BLaER1 (cell line): ENCODE results near the gene KLHL30.
"Not testable (repeated sequence)": the region's sequence is repeated elsewhere in the genome, so short reads cannot be mapped to it uniquely, and the experiment has no call there.

Source experiments
- H3K27ac ChIP-seq: shearing (Covaris generic); formaldehyde crosslinking; 2 replicates; pipeline ENCODE4 v1.8.1; 2022
- H3K27me3 ChIP-seq: shearing (Covaris generic); formaldehyde crosslinking; 2 replicates; pipeline ENCODE4 v1.8.1; 2022
- H3K36me3 ChIP-seq: shearing (Covaris generic); formaldehyde crosslinking; 2 replicates; pipeline ENCODE4 v1.8.1; 2022
- H3K4me1 ChIP-seq: shearing (Covaris generic); formaldehyde crosslinking; 2 replicates; pipeline ENCODE4 v1.8.1; 2022
- H3K4me2 ChIP-seq: shearing (Covaris generic); formaldehyde crosslinking; 2 replicates; pipeline ENCODE4 v1.8.1; 2022
- H3K4me3 ChIP-seq: shearing (Covaris generic); formaldehyde crosslinking; 2 replicates; pipeline ENCODE4 v1.8.1; 2022
- H3K9ac ChIP-seq: shearing (Covaris generic); formaldehyde crosslinking; 2 replicates; pipeline ENCODE4 v1.8.1; 2022
- H3K9me3 ChIP-seq: shearing (Covaris generic); formaldehyde crosslinking; 2 replicates; pipeline ENCODE4 v1.8.1; 2022
- H4K20me1 ChIP-seq: shearing (Covaris generic); formaldehyde crosslinking; 2 replicates; pipeline ENCODE4 v1.8.1; 2022
- Cebpa-rat ChIP-seq: shearing (Covaris generic); IDR thresholded peaks from 2 replicates; pipeline ENCODE4 v1.8.1; 2022

The KLHL30 gene

GRCh38 chr2:238167761-238168160, 29.3 kb downstream of the KLHL30 start:
- H3K9ac ChIP-seq, result no peak overlapping the region
- peaks cover 69% of the 10 kb centered on the region for H3K36me3 ChIP-seq
- H3K27ac ChIP-seq, result no peak overlapping the region
- H3K4me1 ChIP-seq, result peaks cover 21% of the 10 kb centered on the region
- no peaks in the 10 kb centered on the region for H3K27me3 ChIP-seq
- 0 out of 2 replicates have a peak, but pooled peaks cover 11% of the 10 kb centered on the region for H4K20me1 ChIP-seq
- TF ChIP-seq Cebpa-rat, result no peak
- no peak overlapping the region for H3K4me3 ChIP-seq
- H3K4me2 ChIP-seq, result no peak overlapping the region
- no peaks in the 10 kb centered on the region for H3K9me3 ChIP-seq

GRCh38 chr2:238168196-238169047, 30.0 kb downstream of the KLHL30 start:
- Histone ChIP-seq H3K9ac (no peak overlapping the region), H3K36me3 (peaks cover 75% of the 10 kb centered on the region), H3K9me3 (no peaks in the 10 kb centered on the region), H3K4me2 (no peak overlapping the region), H3K4me1 (peaks cover 21% of the 10 kb centered on the region), H4K20me1 (0 out of 2 replicates have a peak, but pooled peaks cover 11% of the 10 kb centered on the region), H3K27me3 (no peaks in the 10 kb centered on the region), H3K27ac (no peak overlapping the region), H3K4me3 (no peak overlapping the region)
- TF ChIP-seq Cebpa-rat, result no peak

GRCh38 chr2:238169048-238169707, 30.7 kb downstream of the KLHL30 start:
- Histone ChIP-seq H4K20me1 (0 out of 2 replicates have a peak, but pooled peaks cover 11% of the 10 kb centered on the region), H3K36me3 (peaks cover 83% of the 10 kb centered on the region), H3K4me1 (peaks cover 21% of the 10 kb centered on the region), H3K4me3 (no peak overlapping the region), H3K9ac (no peak overlapping the region), H3K27me3 (no peaks in the 10 kb centered on the region), H3K4me2 (no peak overlapping the region), H3K27ac (no peak overlapping the region), H3K9me3 (no peaks in the 10 kb centered on the region)
- no peak for TF ChIP-seq Cebpa-rat

- Histone ChIP-seq H4K20me1 (0 out of 2 replicates have a peak, but pooled peaks cover 11% of the 10 kb centered on the region), H3K4me2 (peak overlapping the region; percentile 39), H3K27me3 (no peaks in the 10 kb centered on the region), H3K9ac (0 out of 2 replicates have a peak overlapping the region, but pooled peaks have one; percentile 2), H3K4me3 (no peak overlapping the region), H3K27ac (no peak overlapping the region), H3K9me3 (no peaks in the 10 kb centered on the region), H3K4me1 (peaks cover 21% of the 10 kb centered on the region), H3K36me3 (peaks cover 89% of the 10 kb centered on the region)
- TF ChIP-seq Cebpa-rat, result no peak
Measured at GRCh38 chr2:238169708-238170251, 31.3 kb downstream of the KLHL30 start.

GRCh38 chr2:238170386-238171071, 32.1 kb downstream of the KLHL30 start:
- Histone ChIP-seq H3K4me3 (no peak overlapping the region), H3K36me3 (peaks cover 93% of the 10 kb centered on the region), H3K9ac (no peak overlapping the region), H3K4me2 (peak overlapping the region; percentile 39), H3K4me1 (peaks cover 21% of the 10 kb centered on the region), H4K20me1 (0 out of 2 replicates have a peak, but pooled peaks cover 11% of the 10 kb centered on the region), H3K27me3 (no peaks in the 10 kb centered on the region), H3K27ac (no peak overlapping the region), H3K9me3 (no peaks in the 10 kb centered on the region)
- TF ChIP-seq Cebpa-rat, result no peak

GRCh38 chr2:238171072-238171431, 32.6 kb downstream of the KLHL30 start:
- not testable (repeated sequence) for H3K9ac ChIP-seq, H3K4me2 ChIP-seq

GRCh38 chr2:238171575-238172187, 33.2 kb downstream of the KLHL30 start:
- Histone ChIP-seq H3K4me3 (no peak overlapping the region), H3K9ac (no peak overlapping the region), H4K20me1 (0 out of 2 replicates have a peak, but pooled peaks cover 11% of the 10 kb centered on the region), H3K4me1 (peaks cover 21% of the 10 kb centered on the region), H3K9me3 (no peaks in the 10 kb centered on the region), H3K36me3 (peaks cover 98% of the 10 kb centered on the region), H3K27me3 (no peaks in the 10 kb centered on the region), H3K4me2 (no peak overlapping the region), H3K27ac (no peak overlapping the region)
- no peak for TF ChIP-seq Cebpa-rat

More at GRCh38 chr2:238171072-238171431, 32.6 kb downstream of the KLHL30 start:
- H3K4me1 ChIP-seq, result peaks cover 21% of the 10 kb centered on the region
- H3K9me3 ChIP-seq, H3K27ac ChIP-seq, H3K4me3 ChIP-seq, H3K27me3 ChIP-seq: not testable (repeated sequence)
- H4K20me1 ChIP-seq, result 0 out of 2 replicates have a peak, but pooled peaks cover 11% of the 10 kb centered on the region
- peaks cover 97% of the 10 kb centered on the region for H3K36me3 ChIP-seq

GRCh38 chr2:238172439-238172838, 34.0 kb downstream of the KLHL30 start:
- H3K27me3 ChIP-seq, result no peaks in the 10 kb centered on the region
- no peak overlapping the region for H3K9ac ChIP-seq
- no peak overlapping the region for H3K4me2 ChIP-seq
- no peak overlapping the region for H3K27ac ChIP-seq
- 0 out of 2 replicates have a peak, but pooled peaks cover 11% of the 10 kb centered on the region for H4K20me1 ChIP-seq
- no peak overlapping the region for H3K4me3 ChIP-seq
- peaks cover 98% of the 10 kb centered on the region for H3K36me3 ChIP-seq
- no peaks in the 10 kb centered on the region for H3K9me3 ChIP-seq
- TF ChIP-seq Cebpa-rat, result no peak
- H3K4me1 ChIP-seq, result peaks cover 21% of the 10 kb centered on the region

- Histone ChIP-seq H4K20me1 (0 out of 2 replicates have a peak, but pooled peaks cover 7% of the 10 kb centered on the region), H3K4me3 (no peak overlapping the region), H3K4me1 (peaks cover 21% of the 10 kb centered on the region), H3K9ac (no peak overlapping the region), H3K4me2 (no peak overlapping the region), H3K36me3 (peaks cover 98% of the 10 kb centered on the region), H3K27me3 (no peaks in the 10 kb centered on the region), H3K27ac (no peak overlapping the region), H3K9me3 (no peaks in the 10 kb centered on the region)
- TF ChIP-seq Cebpa-rat, result no peak
Measured at GRCh38 chr2:238173692-238174091, 35.2 kb downstream of the KLHL30 start.
